ENCODE data around the gene CFTR. TPM values are rescaled to one million over a fixed set of nuclear protein-coding genes. Genes with fewer than 3 reads are reported as not detected.

CFTR gene
- total RNA-seq, 4 donors from 2014 or later, result not detected

GRCh38 chr7:117683430-117684175, 203.8 kb downstream of the CFTR start:
- Histone ChIP-seq H3K4me3 (replicated peaks in 1 of 3) (no peak overlapping the region), H3K27me3 (no peaks in the 10 kb centered on the region), H3K4me1 (no peaks in the 10 kb centered on the region), H3K27ac (no peak overlapping the region), H3K9me3 (no peaks in the 10 kb centered on the region), H3K36me3 (no peaks in the 10 kb centered on the region)
- no peak for DNase-seq
- intact Hi-C loops (cut with DNase I), result no loop called here
- TF ChIP-seq POLR2A (IDR thresholded peaks at IDR 0.05) (no peak), CTCF (IDR thresholded peaks at IDR 0.05) (no peak)
- 89 to 93% methylated on average over 8 of the region's 8 CpGs for WGBS, 2 donors

- Histone ChIP-seq H3K36me3 (no peaks in the 10 kb centered on the region), H3K4me1 (no peaks in the 10 kb centered on the region), H3K9me3 (no peaks in the 10 kb centered on the region), H3K4me3 (replicated peaks in 1 of 3) (no peak overlapping the region), H3K27me3 (no peaks in the 10 kb centered on the region), H3K27ac (no peak overlapping the region)
- DNase-seq, result no peak
- intact Hi-C loops (cut with DNase I), result no loop called here
- TF ChIP-seq CTCF (IDR thresholded peaks at IDR 0.05), result no peak
- TF ChIP-seq POLR2A (IDR thresholded peaks at IDR 0.05), result no peak
Measured at GRCh38 chr7:117685795-117686194, 206.0 kb downstream of the CFTR start.

GRCh38 chr7:117686311-117686935, 206.6 kb downstream of the CFTR start:
- DNase-seq, result no peak
- intact Hi-C loops (cut with DNase I), result no loop called here
- no peaks in the 10 kb centered on the region for H3K27me3 ChIP-seq
- no peaks in the 10 kb centered on the region for H3K36me3 ChIP-seq
- H3K9me3 ChIP-seq, result no peaks in the 10 kb centered on the region
- no peak overlapping the region for H3K4me3 ChIP-seq (replicated peaks in 1 of 3)
- H3K27ac ChIP-seq, result no peak overlapping the region
- H3K4me1 ChIP-seq, result no peaks in the 10 kb centered on the region
- TF ChIP-seq CTCF (IDR thresholded peaks at IDR 0.05) (no peak), POLR2A (IDR thresholded peaks at IDR 0.05) (no peak)

- H3K9me3 ChIP-seq, result no peaks in the 10 kb centered on the region
- intact Hi-C loops (cut with DNase I), result no loop called here
- H3K4me3 ChIP-seq (replicated peaks in 1 of 3), result no peak overlapping the region
- no peak overlapping the region for H3K27ac ChIP-seq
- TF ChIP-seq POLR2A (IDR thresholded peaks at IDR 0.05) (no peak), CTCF (IDR thresholded peaks at IDR 0.05) (no peak)
- WGBS, 2 donors, result 98% methylated on average over 2 of the region's 2 CpGs
- H3K4me1 ChIP-seq, result no peaks in the 10 kb centered on the region
- no peak for DNase-seq
- no peaks in the 10 kb centered on the region for H3K36me3 ChIP-seq
- H3K27me3 ChIP-seq, result no peaks in the 10 kb centered on the region
Measured at GRCh38 chr7:117688126-117688525, 208.3 kb downstream of the CFTR start.

GRCh38 chr7:117689406-117689805, 209.6 kb downstream of the CFTR start:
- H3K36me3 ChIP-seq, result no peaks in the 10 kb centered on the region
- intact Hi-C loops (cut with DNase I), result no loop called here
- no peaks in the 10 kb centered on the region for H3K27me3 ChIP-seq
- H3K9me3 ChIP-seq, result no peaks in the 10 kb centered on the region
- H3K4me1 ChIP-seq, result no peaks in the 10 kb centered on the region
- no peak for DNase-seq
- H3K27ac ChIP-seq, result no peak overlapping the region
- no peak overlapping the region for H3K4me3 ChIP-seq (replicated peaks in 1 of 3)
- TF ChIP-seq CTCF (IDR thresholded peaks at IDR 0.05) (no peak), POLR2A (IDR thresholded peaks at IDR 0.05) (no peak)

Measured in thyroid gland (tissue), 4 donors.